Lung (tissue), 12 donors: ENCODE results near the gene CPO. TPM values are rescaled to one million over a fixed set of nuclear protein-coding genes. Genes with fewer than 3 reads are reported as not detected.

Experiments
- ATAC-seq: fragments of 200-7000 bp; cut with Tn5 transposase; one replicate; pipeline ENCODE4 v1.9.1; 2020; ENCODE audit warnings: moderate number of reproducible peaks; ENCODE audit not compliant: insufficient read depth, low FRiP score
- DNase-seq, 3 donors: peaks; one replicate each; pipeline ENCODE4 v3.0.0-alpha.2; 2013 to 2017
- H3K27ac ChIP-seq, 2 donors: one replicate each; pipeline ENCODE4 v1.5.1; 2013; ENCODE audit warnings: mild to moderate bottlenecking in 2 of 2, moderate library complexity in 2 of 2, control low read depth in 1 of 2, inconsistent platforms in 1 of 2, low read depth in 1 of 2, low read length in 1 of 2
- H3K27me3 ChIP-seq, 3 donors: one replicate each; pipeline ENCODE4 v1.5.1; 2013; ENCODE audit warnings: low read length in 2 of 3; ENCODE audit not compliant: control insufficient read depth in 3 of 3, insufficient read depth in 3 of 3
- H3K36me3 ChIP-seq, 4 donors: one replicate each; pipeline ENCODE4 v1.5.1; 2013; ENCODE audit warnings: low read length in 4 of 4, mild to moderate bottlenecking in 1 of 4, moderate library complexity in 1 of 4; ENCODE audit not compliant: control insufficient read depth in 4 of 4, insufficient read depth in 4 of 4
- H3K4me1 ChIP-seq, 5 donors: one replicate each; pipeline ENCODE4 v1.5.1; 2013; ENCODE audit warnings: low read length in 5 of 5, mild to moderate bottlenecking in 2 of 5, moderate library complexity in 1 of 5; ENCODE audit not compliant: control insufficient read depth in 5 of 5, insufficient read depth in 5 of 5
- H3K4me3 ChIP-seq: one replicate; pipeline ENCODE4 v1.5.1; 2013; ENCODE audit warnings: mild to moderate bottlenecking, control low read depth, moderate library complexity
- H3K9ac ChIP-seq, 2 donors: one replicate each; pipeline ENCODE4 v1.5.1; 2013; ENCODE audit warnings: low read length in 2 of 2, control low read depth in 1 of 2; ENCODE audit not compliant: insufficient read depth in 1 of 2
- H3K9me3 ChIP-seq, 4 donors: one replicate each; pipeline ENCODE4 v1.5.1; 2013; ENCODE audit warnings: low read length in 3 of 4, mild to moderate bottlenecking in 1 of 4, moderate library complexity in 1 of 4; ENCODE audit not compliant: control insufficient read depth in 4 of 4, insufficient read depth in 3 of 4
- CTCF ChIP-seq: IDR thresholded peaks from 2 replicates; pipeline ENCODE4 v1.5.1; 2012; ENCODE audit warnings: mild to moderate bottlenecking; ENCODE audit errors: control extremely low read depth, extremely low read depth
- WGBS, 2 donors: extraction: QIAGEN DNeasy Blood & Tissue Kit; methylation state at CpG; one replicate each; pipeline ENCODE4 v1.1.7; 2013; 5-methylcytosine and 5-hydroxymethylcytosine counted together
- polyA plus RNA-seq, 2 donors: library from polyadenylated mRNA; stranded (reverse); fragments of 200-250 nt; gene quantifications; one replicate each; pipeline ENCODE4 v1.2.1, GENCODE V29; 2013
- total RNA-seq, 2 donors: library from RNA; depleted of rRNA in 1 of 2; stranded (reverse); fragments of >200 nt in 1 of 2; gene quantifications; one replicate each; pipeline ENCODE4 v1.2.1, GENCODE V29; 2014 to 2021
- donor health status: control.
- donor health status: control.
- donor health status: Bipolar disorder and iron deficiency.
- donor health status: healthy.
- donor health status: DM: yes; HTN: yes; CAD: no.

CPO gene
- total and polyA plus RNA-seq, 4 donors: 0.07 to 0.20 (median 0.14) TPM; not detected in 1

- Histone ChIP-seq H3K4me3 (no peak overlapping the region), H3K27ac (no peak overlapping the region), H3K4me1 (peaks cover 0 to 6% (median 0%) of the 10 kb centered on the region in 5 donors), H3K9me3 (peaks cover 0 to 2% (median 0%) of the 10 kb centered on the region in 4 donors), H3K27me3 (no peaks in the 10 kb centered on the region), H3K9ac (no peak overlapping the region), H3K36me3 (no peaks in the 10 kb centered on the region)
- no peak for TF ChIP-seq CTCF
- 61 to 89% methylated on average over 2 of the region's 2 CpGs for WGBS, 2 donors
- ATAC-seq (no peak), DNase-seq (peak in 2 of 3 donors; percentile 3 to 4)
Observed at GRCh38 chr2:206935991-206936842, 3.1 kb upstream of the CPO start.

GRCh38 chr2:206936843-206937230, 2.5 kb upstream of the CPO start:
- Histone ChIP-seq H3K9ac (no peak overlapping the region), H3K27ac (no peak overlapping the region), H3K27me3 (no peaks in the 10 kb centered on the region), H3K4me1 (peaks cover 0 to 6% (median 0%) of the 10 kb centered on the region in 5 donors), H3K4me3 (no peak overlapping the region), H3K36me3 (no peaks in the 10 kb centered on the region), H3K9me3 (peaks cover 0 to 2% (median 0%) of the 10 kb centered on the region in 4 donors)
- WGBS, 2 donors: 69 to 81% methylated on average over 2 of the region's 2 CpGs
- no peak for TF ChIP-seq CTCF
- ATAC-seq: no peak
- DNase-seq: no peak

- ATAC-seq (no peak), DNase-seq (no peak)
- WGBS, 2 donors: 73 to 85% methylated on average over 6 of the region's 6 CpGs
- Histone ChIP-seq H3K27me3 (no peaks in the 10 kb centered on the region), H3K9ac (no peak overlapping the region), H3K36me3 (no peaks in the 10 kb centered on the region), H3K27ac (no peak overlapping the region), H3K9me3 (peaks cover 0 to 2% (median 0%) of the 10 kb centered on the region in 4 donors), H3K4me3 (no peak overlapping the region), H3K4me1 (peaks cover 0 to 6% (median 0%) of the 10 kb centered on the region in 5 donors)
- no peak for TF ChIP-seq CTCF
Observed at GRCh38 chr2:206937555-206937954, 1.8 kb upstream of the CPO start.
